WTC11 (cell line): ENCODE data around the gene MRFAP1. TPM values are rescaled to one million over a fixed set of nuclear protein-coding genes. Genes with fewer than 3 reads are reported as not detected.

Experiments
- ATAC-seq: fragments of 200-7000 bp; cut with Tn5 transposase; 2 replicates; pipeline ENCODE4 v1.10.0; 2021; ENCODE audit warnings: mild to moderate bottlenecking, moderate library complexity
- CTCF ChIA-PET: fragments of 300-600 bp; sonication (Branson Sonifier 250); formaldehyde crosslinking; loops from one replicate; lab custom pipeline; 2021; ENCODE audit warnings: antibody characterized with exemption; lab: Charles Lee
- POLR2A ChIA-PET: fragments of 350-600 bp; sonication (Branson Sonifier 250); formaldehyde crosslinking; loops from one replicate; lab custom pipeline; 2021; ENCODE audit warnings: antibody characterized with exemption; lab: Charles Lee
- DNase-seq: peaks from one replicate; pipeline ENCODE4 v3.0.0; 2021; ENCODE audit warnings: low spot score
- H3K27ac Mint-ChIP-seq: 2 replicates; pipeline ENCODE4 v1.8.0; 2021; ENCODE audit warnings: mixed read lengths
- H3K27me3 Mint-ChIP-seq: 2 replicates; pipeline ENCODE4 v1.8.0; 2021; ENCODE audit warnings: low read depth, mild to moderate bottlenecking, moderate library complexity, mixed read lengths
- H3K36me3 Mint-ChIP-seq: 2 replicates; pipeline ENCODE4 v1.8.0; 2021; ENCODE audit warnings: mixed read lengths
- H3K4me1 Mint-ChIP-seq: 2 replicates; pipeline ENCODE4 v1.8.0; 2022; ENCODE audit warnings: mixed read lengths
- H3K4me3 Mint-ChIP-seq: 2 replicates; pipeline ENCODE4 v1.8.0; 2021; ENCODE audit warnings: mild to moderate bottlenecking, moderate library complexity, mixed read lengths
- H3K9me3 Mint-ChIP-seq: 2 replicates; pipeline ENCODE4 v1.8.0; 2021; ENCODE audit warnings: mixed read lengths
- ATF1 ChIP-seq: sonication (generic); formaldehyde crosslinking; IDR thresholded peaks from 2 replicates; pipeline ENCODE4 v1.8.1; 2023; ENCODE audit warnings: mild to moderate bottlenecking, moderate library complexity, missing genetic modification reagents
- CBFB ChIP-seq: sonication (generic); formaldehyde crosslinking; IDR thresholded peaks from 2 replicates; pipeline ENCODE4 v1.8.1; 2022; ENCODE audit warnings: mild to moderate bottlenecking, low read depth, missing genetic modification reagents
- E2F5 ChIP-seq: sonication (generic); formaldehyde crosslinking; IDR thresholded peaks from 2 replicates; pipeline ENCODE4 v1.8.1; 2022; ENCODE audit warnings: mild to moderate bottlenecking, moderate library complexity, missing genetic modification reagents
- FOXK1 ChIP-seq: sonication (generic); formaldehyde crosslinking; IDR thresholded peaks from 2 replicates; pipeline ENCODE4 v1.8.0; 2022; ENCODE audit warnings: mild to moderate bottlenecking, moderate library complexity, missing genetic modification reagents
- JUN ChIP-seq: sonication (generic); formaldehyde crosslinking; IDR thresholded peaks from 2 replicates; pipeline ENCODE4 v1.8.0; 2023; ENCODE audit warnings: mild to moderate bottlenecking, missing genetic modification reagents
- KAT7 ChIP-seq: sonication (generic); formaldehyde crosslinking; IDR thresholded peaks from 2 replicates; pipeline ENCODE4 v1.8.1; 2023; ENCODE audit warnings: missing genetic modification reagents, mild to moderate bottlenecking, borderline replicate concordance
- NFE2L1 ChIP-seq: sonication (generic); formaldehyde crosslinking; IDR thresholded peaks from 2 replicates; pipeline ENCODE4 v1.8.1; 2023; ENCODE audit warnings: missing genetic modification reagents
- PRRX2 ChIP-seq: fragments of 250-450 bp; sonication (Bioruptor Pico); IDR thresholded peaks from 2 replicates; pipeline ENCODE4 v1.8.0; 2021; ENCODE audit warnings: mild to moderate bottlenecking
- RORB ChIP-seq: fragments of 250-450 bp; sonication (Bioruptor Pico); IDR thresholded peaks from 2 replicates; pipeline ENCODE4 v1.9.0; 2021; ENCODE audit warnings: mild to moderate bottlenecking
- SMAD3 ChIP-seq: sonication (generic); formaldehyde crosslinking; IDR thresholded peaks from 2 replicates; pipeline ENCODE4 v1.8.0; 2022; ENCODE audit warnings: missing genetic modification reagents, mild to moderate bottlenecking, borderline replicate concordance
- SP1 ChIP-seq: sonication (generic); formaldehyde crosslinking; conservative IDR thresholded peaks from 2 replicates; pipeline ENCODE4 v1.8.1; 2022; ENCODE audit warnings: missing genetic modification reagents
- TEAD1 ChIP-seq: sonication (generic); formaldehyde crosslinking; IDR thresholded peaks from 2 replicates; pipeline ENCODE4 v1.8.0; 2022; ENCODE audit warnings: mild to moderate bottlenecking, missing genetic modification reagents
- TEAD4 ChIP-seq: sonication (generic); formaldehyde crosslinking; IDR thresholded peaks from 2 replicates; pipeline ENCODE4 v1.8.0; 2022; ENCODE audit warnings: mild to moderate bottlenecking, missing genetic modification reagents
- TP53 ChIP-seq: sonication (generic); formaldehyde crosslinking; IDR thresholded peaks from 2 replicates; pipeline ENCODE4 v1.8.1; 2023; ENCODE audit warnings: mild to moderate bottlenecking, missing genetic modification reagents
- ZBTB21 ChIP-seq: sonication (generic); formaldehyde crosslinking; IDR thresholded peaks from 2 replicates; pipeline ENCODE4 v1.8.1; 2023; ENCODE audit warnings: mild to moderate bottlenecking, missing genetic modification reagents, borderline replicate concordance
- ZMAT4 ChIP-seq: fragments of 250-450 bp; sonication (Bioruptor Pico); IDR thresholded peaks from 2 replicates; pipeline ENCODE4 v1.9.0; 2021; ENCODE audit warnings: mild to moderate bottlenecking
- ZNF219 ChIP-seq: sonication (generic); formaldehyde crosslinking; IDR thresholded peaks from 2 replicates; pipeline ENCODE4 v1.8.0; 2023; ENCODE audit warnings: missing genetic modification reagents, mild to moderate bottlenecking, borderline replicate concordance
- ZNF317 ChIP-seq: sonication (generic); formaldehyde crosslinking; IDR thresholded peaks from 2 replicates; pipeline ENCODE4 v1.8.1; 2023; ENCODE audit warnings: low read depth, mild to moderate bottlenecking, moderate library complexity, missing genetic modification reagents, borderline replicate concordance
- ZNF423 ChIP-seq: fragments of 250-450 bp; sonication (Bioruptor Pico); IDR thresholded peaks from 2 replicates; pipeline ENCODE4 v2.1.2; 2022; ENCODE audit warnings: mild to moderate bottlenecking, moderate library complexity
- total RNA-seq: library from RNA; stranded (reverse); gene quantifications from 3 replicates; pipeline ENCODE4 v1.2.3, GENCODE V29; 2021
- TF ChIP-seq, protein P1 (sequence below): fragments of 250-450 bp; sonication (Bioruptor Pico); IDR thresholded peaks from 2 replicates; pipeline ENCODE4 v1.8.0; 2021; ENCODE audit warnings: mild to moderate bottlenecking
- TF ChIP-seq, protein P2 (sequence below): sonication (generic); formaldehyde crosslinking; IDR thresholded peaks from 2 replicates; pipeline ENCODE4 v1.8.1; 2022; ENCODE audit warnings: missing genetic modification reagents, borderline replicate concordance
- TF ChIP-seq, protein P3 (sequence below): sonication (generic); formaldehyde crosslinking; conservative IDR thresholded peaks from 2 replicates; pipeline ENCODE4 v1.8.1; 2023; ENCODE audit warnings: mild to moderate bottlenecking, low read depth, missing genetic modification reagents, moderate library complexity
- TF ChIP-seq, protein P4 (sequence below): fragments of 200-600 bp; IDR thresholded peaks from 2 replicates; pipeline ENCODE4 v1.8.0; 2022; ENCODE audit warnings: antibody characterized with exemption

Gene MRFAP1
- total RNA-seq, 1 experiment from 2014 or later, result 319 TPM

GRCh38 chr4:6591313-6591712 is 49.2 kb upstream of the MRFAP1 start:
- CTCF ChIA-PET, result interaction anchor here (1.2 to 2.0 kb wide), 4 partner anchors 45 to 282 kb away, joined by 4 to 7 read pairs (median 6); no protein-coding TSS in a partner anchor
- POLR2A ChIA-PET, result no interaction called here
- ATAC-seq, result no peak
- peaks cover 2% of the 10 kb centered on the region; the same call in 1 of the 2 replicates for H3K36me3 Mint-ChIP-seq
- no peaks in the 10 kb centered on the region for H3K4me1 Mint-ChIP-seq
- no peak for DNase-seq
- H3K9me3 Mint-ChIP-seq, result no peaks in the 10 kb centered on the region
- H3K27me3 Mint-ChIP-seq, result no peaks in the 10 kb centered on the region; the same call in 1 of the 2 replicates
- TF ChIP-seq CBFB (CRISPR knock-in tag), result no peak
- TF ChIP-seq TP53 (CRISPR knock-in tag), result no peak
- TF ChIP-seq, protein P1, sequence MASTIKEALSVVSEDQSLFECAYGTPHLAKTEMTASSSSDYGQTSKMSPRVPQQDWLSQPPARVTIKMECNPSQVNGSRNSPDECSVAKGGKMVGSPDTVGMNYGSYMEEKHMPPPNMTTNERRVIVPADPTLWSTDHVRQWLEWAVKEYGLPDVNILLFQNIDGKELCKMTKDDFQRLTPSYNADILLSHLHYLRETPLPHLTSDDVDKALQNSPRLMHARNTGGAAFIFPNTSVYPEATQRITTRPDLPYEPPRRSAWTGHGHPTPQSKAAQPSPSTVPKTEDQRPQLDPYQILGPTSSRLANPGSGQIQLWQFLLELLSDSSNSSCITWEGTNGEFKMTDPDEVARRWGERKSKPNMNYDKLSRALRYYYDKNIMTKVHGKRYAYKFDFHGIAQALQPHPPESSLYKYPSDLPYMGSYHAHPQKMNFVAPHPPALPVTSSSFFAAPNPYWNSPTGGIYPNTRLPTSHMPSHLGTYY (CRISPR knock-in tag), result no peak
- no peak for TF ChIP-seq ZBTB21 (CRISPR knock-in tag)
- no peak for TF ChIP-seq TEAD4 (CRISPR knock-in tag)
- TF ChIP-seq, protein P2, sequence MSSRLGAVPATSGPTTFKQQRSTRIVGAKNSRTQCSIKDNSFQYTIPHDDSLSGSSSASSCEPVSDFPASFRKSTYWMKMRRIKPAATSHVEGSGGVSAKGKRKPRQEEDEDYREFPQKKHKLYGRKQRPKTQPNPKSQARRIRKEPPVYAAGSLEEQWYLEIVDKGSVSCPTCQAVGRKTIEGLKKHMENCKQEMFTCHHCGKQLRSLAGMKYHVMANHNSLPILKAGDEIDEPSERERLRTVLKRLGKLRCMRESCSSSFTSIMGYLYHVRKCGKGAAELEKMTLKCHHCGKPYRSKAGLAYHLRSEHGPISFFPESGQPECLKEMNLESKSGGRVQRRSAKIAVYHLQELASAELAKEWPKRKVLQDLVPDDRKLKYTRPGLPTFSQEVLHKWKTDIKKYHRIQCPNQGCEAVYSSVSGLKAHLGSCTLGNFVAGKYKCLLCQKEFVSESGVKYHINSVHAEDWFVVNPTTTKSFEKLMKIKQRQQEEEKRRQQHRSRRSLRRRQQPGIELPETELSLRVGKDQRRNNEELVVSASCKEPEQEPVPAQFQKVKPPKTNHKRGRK (CRISPR knock-in tag), result no peak
- TF ChIP-seq, protein P3, sequence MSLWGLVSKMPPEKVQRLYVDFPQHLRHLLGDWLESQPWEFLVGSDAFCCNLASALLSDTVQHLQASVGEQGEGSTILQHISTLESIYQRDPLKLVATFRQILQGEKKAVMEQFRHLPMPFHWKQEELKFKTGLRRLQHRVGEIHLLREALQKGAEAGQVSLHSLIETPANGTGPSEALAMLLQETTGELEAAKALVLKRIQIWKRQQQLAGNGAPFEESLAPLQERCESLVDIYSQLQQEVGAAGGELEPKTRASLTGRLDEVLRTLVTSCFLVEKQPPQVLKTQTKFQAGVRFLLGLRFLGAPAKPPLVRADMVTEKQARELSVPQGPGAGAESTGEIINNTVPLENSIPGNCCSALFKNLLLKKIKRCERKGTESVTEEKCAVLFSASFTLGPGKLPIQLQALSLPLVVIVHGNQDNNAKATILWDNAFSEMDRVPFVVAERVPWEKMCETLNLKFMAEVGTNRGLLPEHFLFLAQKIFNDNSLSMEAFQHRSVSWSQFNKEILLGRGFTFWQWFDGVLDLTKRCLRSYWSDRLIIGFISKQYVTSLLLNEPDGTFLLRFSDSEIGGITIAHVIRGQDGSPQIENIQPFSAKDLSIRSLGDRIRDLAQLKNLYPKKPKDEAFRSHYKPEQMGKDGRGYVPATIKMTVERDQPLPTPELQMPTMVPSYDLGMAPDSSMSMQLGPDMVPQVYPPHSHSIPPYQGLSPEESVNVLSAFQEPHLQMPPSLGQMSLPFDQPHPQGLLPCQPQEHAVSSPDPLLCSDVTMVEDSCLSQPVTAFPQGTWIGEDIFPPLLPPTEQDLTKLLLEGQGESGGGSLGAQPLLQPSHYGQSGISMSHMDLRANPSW (CRISPR knock-in tag), result no peak
- no peak for TF ChIP-seq ATF1
- TF ChIP-seq ZNF423 (CRISPR knock-in tag), result no peak
- TF ChIP-seq NFE2L1 (CRISPR knock-in tag), result no peak
- TF ChIP-seq ZMAT4 (CRISPR knock-in tag), result no peak
- TF ChIP-seq SMAD3 (CRISPR knock-in tag), result no peak
- no peak for TF ChIP-seq E2F5 (CRISPR knock-in tag)
- TF ChIP-seq KAT7 (CRISPR knock-in tag), result no peak
- no peak for TF ChIP-seq ZNF219 (CRISPR knock-in tag)
- no peak for TF ChIP-seq FOXK1 (CRISPR knock-in tag)
- no peak for TF ChIP-seq ZNF317 (CRISPR knock-in tag)
- no peak for TF ChIP-seq RORB (CRISPR knock-in tag)
- no peak for TF ChIP-seq JUN (CRISPR knock-in tag)
- TF ChIP-seq, all 79 proteins: peak for 0
- H3K27ac Mint-ChIP-seq, result no peak overlapping the region
- no peak overlapping the region for H3K4me3 Mint-ChIP-seq

DNA sequence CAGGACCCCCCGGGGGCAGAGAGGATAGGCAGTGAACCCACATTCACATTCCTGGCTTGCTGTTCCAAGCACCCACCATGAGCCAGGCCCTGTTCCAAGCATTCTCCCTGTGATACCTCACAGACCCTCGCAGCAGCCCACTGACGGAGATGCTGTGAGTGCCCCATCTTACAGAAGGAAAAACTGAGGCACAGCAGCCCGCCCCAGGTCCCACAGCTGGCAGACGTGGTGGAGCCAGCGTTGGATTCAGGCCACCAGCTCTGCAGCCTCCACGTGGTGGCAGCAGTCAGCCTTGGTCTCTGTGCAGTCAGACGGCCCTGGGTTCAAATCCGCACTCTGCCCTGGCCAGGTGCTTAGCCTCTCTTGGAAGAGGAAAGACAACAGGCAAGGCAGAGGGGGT is 48.7 kb upstream of the MRFAP1 start:
- ChIA-PET CTCF (interaction anchor here (0.6 to 2.0 kb wide), 7 partner anchors 17 to 282 kb away, joined by 3 to 7 read pairs (median 4); no protein-coding TSS in a partner anchor), POLR2A (no interaction called here)
- Mint-ChIP-seq H3K27me3 (no peaks in the 10 kb centered on the region; the same call in 1 of the 2 replicates), H3K36me3 (peaks cover 2% of the 10 kb centered on the region; the same call in 1 of the 2 replicates), H3K27ac (no peak overlapping the region), H3K9me3 (no peaks in the 10 kb centered on the region), H3K4me3 (no peak overlapping the region), H3K4me1 (no peaks in the 10 kb centered on the region)
- TF ChIP-seq E2F5 (CRISPR knock-in tag), result no peak
- TF ChIP-seq, protein P4, sequence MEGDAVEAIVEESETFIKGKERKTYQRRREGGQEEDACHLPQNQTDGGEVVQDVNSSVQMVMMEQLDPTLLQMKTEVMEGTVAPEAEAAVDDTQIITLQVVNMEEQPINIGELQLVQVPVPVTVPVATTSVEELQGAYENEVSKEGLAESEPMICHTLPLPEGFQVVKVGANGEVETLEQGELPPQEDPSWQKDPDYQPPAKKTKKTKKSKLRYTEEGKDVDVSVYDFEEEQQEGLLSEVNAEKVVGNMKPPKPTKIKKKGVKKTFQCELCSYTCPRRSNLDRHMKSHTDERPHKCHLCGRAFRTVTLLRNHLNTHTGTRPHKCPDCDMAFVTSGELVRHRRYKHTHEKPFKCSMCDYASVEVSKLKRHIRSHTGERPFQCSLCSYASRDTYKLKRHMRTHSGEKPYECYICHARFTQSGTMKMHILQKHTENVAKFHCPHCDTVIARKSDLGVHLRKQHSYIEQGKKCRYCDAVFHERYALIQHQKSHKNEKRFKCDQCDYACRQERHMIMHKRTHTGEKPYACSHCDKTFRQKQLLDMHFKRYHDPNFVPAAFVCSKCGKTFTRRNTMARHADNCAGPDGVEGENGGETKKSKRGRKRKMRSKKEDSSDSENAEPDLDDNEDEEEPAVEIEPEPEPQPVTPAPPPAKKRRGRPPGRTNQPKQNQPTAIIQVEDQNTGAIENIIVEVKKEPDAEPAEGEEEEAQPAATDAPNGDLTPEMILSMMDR, result no peak
- TF ChIP-seq PRRX2 (CRISPR knock-in tag), result no peak
- TF ChIP-seq TEAD1 (CRISPR knock-in tag), result no peak
- no peak for TF ChIP-seq SP1 (CRISPR knock-in tag)
- ATAC-seq, result no peak
- DNase-seq, result no peak
